Measurements from ENCODE around the gene TGFB3. TPM values are rescaled to one million over a fixed set of nuclear protein-coding genes. Genes with fewer than 3 reads are reported as not detected.

Gene TGFB3
- total and polyA plus RNA-seq, 2 donors (not counting 3 experiments of a cell fraction or from before 2014, with no cell fraction given), result 5.3 to 5.4 TPM

DNA sequence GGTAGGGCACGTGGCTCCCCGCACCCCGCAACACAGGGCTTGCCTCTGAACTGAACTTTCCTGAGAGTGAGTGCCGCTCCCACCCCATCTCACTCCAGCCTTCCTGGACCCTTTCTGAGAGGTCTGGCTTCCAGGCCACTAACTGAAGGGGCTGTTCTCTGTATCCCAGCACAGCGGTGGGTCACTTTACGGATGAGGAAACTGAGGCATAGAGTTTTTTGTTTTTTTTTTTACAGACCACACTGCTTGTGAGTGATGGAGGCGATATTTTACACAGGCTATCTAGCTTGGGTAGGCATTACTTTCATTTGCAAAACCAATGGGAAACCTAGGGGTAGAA is 1.2 kb upstream of the TGFB3 start:
- Histone ChIP-seq H2AFZ (ENCODE audit: low read depth, low read length) (peak overlapping the region; percentile 77), H3K36me3 (ENCODE audit: control insufficient read depth in 2 of 2, extremely low read depth in 1 of 2, insufficient read depth in 2 of 2, low read length in 2 of 2) (no peaks in the 10 kb centered on the region), H3K9me1 (replicated peaks; ENCODE audit: control insufficient read depth, extremely low read depth, insufficient read depth, low read length) (no peaks in the 10 kb centered on the region), H3K27ac (ENCODE audit: insufficient read depth, low read depth, low read length) (no peak overlapping the region), H3K79me2 (ENCODE audit: control insufficient read depth, insufficient read depth, low read length) (no peaks in the 10 kb centered on the region), H4K20me1 (replicated peaks; ENCODE audit: control insufficient read depth, extremely low read depth, insufficient read depth, low read length) (no peaks in the 10 kb centered on the region), H3K4me1 (ENCODE audit: control insufficient read depth, extremely low read depth, insufficient read depth, low read length) (peaks cover 34% of the 10 kb centered on the region), H3K4me2 (ENCODE audit: insufficient read depth, low read length) (peak overlapping the region; percentile 45), H3K9ac (replicated peaks; ENCODE audit: extremely low read depth, insufficient read depth, low read length) (peak overlapping the region; percentile 28), H3K4me3 (replicated peaks in 1 of 3; ENCODE audit: insufficient read depth in 1 of 3, low read depth in 1 of 3, low read length in 3 of 3) (peak overlapping the region in 2 of 3 experiments; percentile 32 to 66), H3K9me3 (replicated peaks; ENCODE audit: control insufficient read depth, insufficient read depth, low read length) (no peaks in the 10 kb centered on the region), H3K27me3 (ENCODE audit: control insufficient read depth in 2 of 2, insufficient read depth in 2 of 2, low read length in 2 of 2) (no peaks in the 10 kb centered on the region)
- dilution Hi-C loops (cut with MboI; ENCODE audit: extremely low pct_ligation_motif_present, low sequenced_read_pairs) (loop anchor here (25.0 kb wide), 1 partner anchor 271 kb away; no protein-coding TSS in a partner anchor), intact Hi-C loops (cut with micrococcal nuclease) (loop anchor here (2.0 to 5.0 kb wide), 2 partner anchors 322 to 404 kb away; partner anchors contain the start of genes ERG28 and TTLL5)
- CTCF ChIA-PET, result interaction anchor here (0.5 to 12.4 kb wide), 68 partner anchors 8 to 951 kb away, joined by 3 to 617 read pairs (median 5); partner anchors contain the start of genes ERG28, FLVCR2 and TTLL5
- no peak for FAIRE-seq
- BruUV-seq (replicated peaks), result no TSS peak
- POLR2A ChIA-PET, result interaction anchor here (1.1 kb wide), 1 partner anchor 189 kb away, joined by 4 read pairs; no protein-coding TSS in a partner anchor
- no peak for DNase-seq (ENCODE audit: low read depth, low spot score)
- TF ChIP-seq GATA2 (IDR thresholded peaks at IDR 0.05; ENCODE audit: insufficient read depth, insufficient read length, low read depth, low read length) (no peak), JUN (IDR thresholded peaks at IDR 0.05; ENCODE audit: borderline replicate concordance, insufficient read depth, insufficient read length, low read depth) (no peak), EZH2 (IDR thresholded peaks at IDR 0.05; ENCODE audit: borderline replicate concordance, low read depth, low read length, severe bottlenecking) (no peak), POLR2A (IDR thresholded peaks at IDR 0.05; ENCODE audit: low read depth, low read length) (no peak), MYC (IDR thresholded peaks at IDR 0.05; ENCODE audit: low read depth, low read length) (no peak), FOS (IDR thresholded peaks at IDR 0.05; ENCODE audit: borderline replicate concordance, insufficient read depth, low read length) (no peak), POLR2AphosphoS5 (IDR thresholded peaks at IDR 0.05; ENCODE audit: insufficient read depth, low read depth, low read length) (no peak)
- TF ChIP-seq, protein P1, sequence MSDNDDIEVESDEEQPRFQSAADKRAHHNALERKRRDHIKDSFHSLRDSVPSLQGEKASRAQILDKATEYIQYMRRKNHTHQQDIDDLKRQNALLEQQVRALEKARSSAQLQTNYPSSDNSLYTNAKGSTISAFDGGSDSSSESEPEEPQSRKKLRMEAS (IDR thresholded peaks at IDR 0.05; ENCODE audit: insufficient read depth, insufficient read length), result no peak
- TF ChIP-seq, protein P2, sequence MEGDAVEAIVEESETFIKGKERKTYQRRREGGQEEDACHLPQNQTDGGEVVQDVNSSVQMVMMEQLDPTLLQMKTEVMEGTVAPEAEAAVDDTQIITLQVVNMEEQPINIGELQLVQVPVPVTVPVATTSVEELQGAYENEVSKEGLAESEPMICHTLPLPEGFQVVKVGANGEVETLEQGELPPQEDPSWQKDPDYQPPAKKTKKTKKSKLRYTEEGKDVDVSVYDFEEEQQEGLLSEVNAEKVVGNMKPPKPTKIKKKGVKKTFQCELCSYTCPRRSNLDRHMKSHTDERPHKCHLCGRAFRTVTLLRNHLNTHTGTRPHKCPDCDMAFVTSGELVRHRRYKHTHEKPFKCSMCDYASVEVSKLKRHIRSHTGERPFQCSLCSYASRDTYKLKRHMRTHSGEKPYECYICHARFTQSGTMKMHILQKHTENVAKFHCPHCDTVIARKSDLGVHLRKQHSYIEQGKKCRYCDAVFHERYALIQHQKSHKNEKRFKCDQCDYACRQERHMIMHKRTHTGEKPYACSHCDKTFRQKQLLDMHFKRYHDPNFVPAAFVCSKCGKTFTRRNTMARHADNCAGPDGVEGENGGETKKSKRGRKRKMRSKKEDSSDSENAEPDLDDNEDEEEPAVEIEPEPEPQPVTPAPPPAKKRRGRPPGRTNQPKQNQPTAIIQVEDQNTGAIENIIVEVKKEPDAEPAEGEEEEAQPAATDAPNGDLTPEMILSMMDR (IDR thresholded peaks at IDR 0.05; ENCODE audit: extremely low read depth in 1 of 2, insufficient read depth in 1 of 2, low read depth in 1 of 2, low read length in 2 of 2), result no peak
